DND-41 (cell line): Measurements from ENCODE around the gene MBLAC2.

Source experiments
- CTCF ChIP-seq: IDR thresholded peaks from 2 replicates; pipeline ENCODE4 v1.5.1; 2012; ENCODE audit warnings: borderline replicate concordance, low read length, moderate library complexity, mild to moderate bottlenecking; ENCODE audit not compliant: poor library complexity, severe bottlenecking; ENCODE audit errors: extremely low read depth
- EZH2 ChIP-seq: IDR thresholded peaks from 3 replicates; pipeline ENCODE4 v1.6.1; 2012; ENCODE audit warnings: borderline replicate concordance, low read depth, mild to moderate bottlenecking, moderate library complexity, low read length, inconsistent platforms; ENCODE audit not compliant: severe bottlenecking

GRCh38 chr5:90514520-90514919 lies 39.9 kb upstream of the MBLAC2 start:
- TF ChIP-seq CTCF (no peak), EZH2 (no peak)
